Parathyroid adenoma (tissue), 2 donors: ENCODE measurements around the gene KRT76.

Experiments used
- H2AFZ ChIP-seq: fragments of 300-600 bp; sonication (generic); one replicate; pipeline ENCODE4 v1.7.0; 2017; ENCODE audit warnings: antibody characterized with exemption, mild to moderate bottlenecking
- H3K27ac ChIP-seq: fragments of 300-600 bp; sonication (generic); one replicate; pipeline ENCODE4 v1.7.0; 2017
- H3K27me3 ChIP-seq: fragments of 300-600 bp; sonication (generic); one replicate; pipeline ENCODE4 v1.7.0; 2017; ENCODE audit warnings: low read length; ENCODE audit not compliant: control insufficient read depth, insufficient read depth
- H3K36me3 ChIP-seq: fragments of 300-600 bp; sonication (generic); one replicate; pipeline ENCODE4 v1.7.0; 2017; ENCODE audit warnings: low read length; ENCODE audit not compliant: control insufficient read depth, insufficient read depth
- H3K4me1 ChIP-seq: fragments of 300-600 bp; sonication (generic); one replicate; pipeline ENCODE4 v1.7.0; 2017; ENCODE audit warnings: control low read depth
- H3K4me2 ChIP-seq: fragments of 300-600 bp; sonication (generic); one replicate; pipeline ENCODE4 v1.7.0; 2017; ENCODE audit warnings: low read length
- H3K4me3 ChIP-seq: fragments of 300-600 bp; sonication (generic); one replicate; pipeline ENCODE4 v1.7.0; 2017; ENCODE audit warnings: low read depth, low read length
- H3K79me2 ChIP-seq: fragments of 300-600 bp; sonication (generic); one replicate; pipeline ENCODE4 v1.7.0; 2017; ENCODE audit warnings: control low read depth
- H3K9ac ChIP-seq: fragments of 300-600 bp; sonication (generic); one replicate; pipeline ENCODE4 v1.7.0; 2017; ENCODE audit warnings: mild to moderate bottlenecking
- H3K9me3 ChIP-seq: fragments of 300-600 bp; sonication (generic); one replicate; pipeline ENCODE4 v1.7.0; 2017; ENCODE audit warnings: low read length; ENCODE audit not compliant: control insufficient read depth
- TF ChIP-seq, protein P1 (sequence below): fragments of 300-600 bp; sonication (generic); IDR thresholded peaks from one replicate; pipeline ENCODE4 v1.7.0; 2017; ENCODE audit warnings: antibody characterized with exemption, mild to moderate bottlenecking
- donor health status: primary hyperparathyroidism.

KRT76 gene

DNA sequence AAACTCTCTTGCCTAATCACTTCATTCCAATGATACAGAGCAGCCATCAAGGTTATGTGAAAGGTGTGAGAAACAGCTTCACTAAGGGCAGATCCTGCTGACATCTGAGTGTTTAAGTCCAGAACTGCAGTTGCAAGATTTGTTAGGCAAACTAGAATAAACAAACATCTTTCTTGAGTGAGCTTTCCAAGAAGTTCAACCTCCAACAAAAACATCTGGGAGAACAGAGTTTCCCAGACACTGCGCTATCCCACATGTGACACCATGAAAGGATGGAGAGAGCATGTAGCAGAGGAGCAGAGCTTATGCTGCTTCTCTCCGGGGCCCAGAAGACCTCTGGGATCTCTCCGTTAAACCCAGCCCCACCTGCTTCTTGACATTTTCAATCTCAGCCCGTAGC lies 5.6 kb downstream of the KRT76 start:
- no peak overlapping the region for H3K4me3 ChIP-seq
- H3K79me2 ChIP-seq: no peaks in the 10 kb centered on the region
- TF ChIP-seq, protein P1, sequence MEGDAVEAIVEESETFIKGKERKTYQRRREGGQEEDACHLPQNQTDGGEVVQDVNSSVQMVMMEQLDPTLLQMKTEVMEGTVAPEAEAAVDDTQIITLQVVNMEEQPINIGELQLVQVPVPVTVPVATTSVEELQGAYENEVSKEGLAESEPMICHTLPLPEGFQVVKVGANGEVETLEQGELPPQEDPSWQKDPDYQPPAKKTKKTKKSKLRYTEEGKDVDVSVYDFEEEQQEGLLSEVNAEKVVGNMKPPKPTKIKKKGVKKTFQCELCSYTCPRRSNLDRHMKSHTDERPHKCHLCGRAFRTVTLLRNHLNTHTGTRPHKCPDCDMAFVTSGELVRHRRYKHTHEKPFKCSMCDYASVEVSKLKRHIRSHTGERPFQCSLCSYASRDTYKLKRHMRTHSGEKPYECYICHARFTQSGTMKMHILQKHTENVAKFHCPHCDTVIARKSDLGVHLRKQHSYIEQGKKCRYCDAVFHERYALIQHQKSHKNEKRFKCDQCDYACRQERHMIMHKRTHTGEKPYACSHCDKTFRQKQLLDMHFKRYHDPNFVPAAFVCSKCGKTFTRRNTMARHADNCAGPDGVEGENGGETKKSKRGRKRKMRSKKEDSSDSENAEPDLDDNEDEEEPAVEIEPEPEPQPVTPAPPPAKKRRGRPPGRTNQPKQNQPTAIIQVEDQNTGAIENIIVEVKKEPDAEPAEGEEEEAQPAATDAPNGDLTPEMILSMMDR: no peak
- no peak overlapping the region for H2AFZ ChIP-seq
- H3K9me3 ChIP-seq: no peaks in the 10 kb centered on the region
- no peak overlapping the region for H3K4me2 ChIP-seq
- H3K9ac ChIP-seq: no peak overlapping the region
- H3K36me3 ChIP-seq: no peaks in the 10 kb centered on the region
- no peaks in the 10 kb centered on the region for H3K4me1 ChIP-seq
- H3K27ac ChIP-seq: no peak overlapping the region
- H3K27me3 ChIP-seq: no peaks in the 10 kb centered on the region

DNA sequence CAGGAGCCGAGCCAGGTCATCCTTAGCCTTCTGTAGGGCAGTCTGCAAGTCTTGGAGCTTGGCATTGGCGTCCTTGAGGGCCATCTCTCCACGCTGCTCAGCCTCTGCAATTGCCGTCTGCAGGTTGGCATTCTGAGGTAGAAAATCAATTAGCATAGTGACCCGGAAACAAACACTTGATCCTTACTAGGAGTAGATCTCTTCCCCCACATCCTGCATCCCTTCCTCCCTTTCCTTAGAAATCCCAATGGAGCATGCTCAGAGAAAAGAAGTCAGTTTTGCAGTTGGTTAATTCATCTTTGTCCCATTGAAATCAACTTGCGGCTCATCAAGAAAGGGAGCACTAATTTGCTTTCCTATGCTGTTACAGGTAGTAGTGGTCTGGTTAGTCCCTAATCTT lies 6.1 kb downstream of the KRT76 start:
- TF ChIP-seq, protein P1: no peak
- H3K4me3 ChIP-seq: no peak overlapping the region
- no peak overlapping the region for H3K27ac ChIP-seq
- no peaks in the 10 kb centered on the region for H3K27me3 ChIP-seq
- H3K9me3 ChIP-seq: no peaks in the 10 kb centered on the region
- H3K9ac ChIP-seq: no peak overlapping the region
- H3K4me2 ChIP-seq: no peak overlapping the region
- H2AFZ ChIP-seq: no peak overlapping the region
- no peaks in the 10 kb centered on the region for H3K36me3 ChIP-seq
- H3K79me2 ChIP-seq: no peaks in the 10 kb centered on the region
- no peaks in the 10 kb centered on the region for H3K4me1 ChIP-seq

DNA sequence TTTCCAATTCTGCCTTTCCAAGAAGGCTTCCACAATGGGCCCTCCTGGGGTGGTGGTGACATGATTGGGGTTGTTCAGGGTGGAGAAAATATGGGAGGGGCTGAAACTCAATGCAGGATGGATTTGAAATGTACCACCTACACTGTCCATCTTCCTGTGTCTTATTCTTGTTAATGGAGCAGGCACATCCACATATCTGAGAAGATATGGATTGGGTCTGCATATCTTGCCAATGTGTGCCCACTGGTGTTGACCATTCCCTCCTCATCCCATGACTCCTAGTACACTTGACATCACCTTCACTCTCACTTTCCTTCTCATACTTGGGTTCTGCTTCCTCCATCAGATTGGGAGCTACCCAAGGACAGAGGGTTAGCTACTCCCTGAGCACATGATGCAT lies 7.2 kb downstream of the KRT76 start:
- no peak overlapping the region for H3K4me2 ChIP-seq
- H3K9ac ChIP-seq: no peak overlapping the region
- H3K9me3 ChIP-seq: no peaks in the 10 kb centered on the region
- no peaks in the 10 kb centered on the region for H3K4me1 ChIP-seq
- H3K27me3 ChIP-seq: no peaks in the 10 kb centered on the region
- TF ChIP-seq, protein P1: no peak
- no peak overlapping the region for H2AFZ ChIP-seq
- H3K36me3 ChIP-seq: no peaks in the 10 kb centered on the region
- no peak overlapping the region for H3K27ac ChIP-seq
- H3K4me3 ChIP-seq: no peak overlapping the region
- H3K79me2 ChIP-seq: no peaks in the 10 kb centered on the region

DNA sequence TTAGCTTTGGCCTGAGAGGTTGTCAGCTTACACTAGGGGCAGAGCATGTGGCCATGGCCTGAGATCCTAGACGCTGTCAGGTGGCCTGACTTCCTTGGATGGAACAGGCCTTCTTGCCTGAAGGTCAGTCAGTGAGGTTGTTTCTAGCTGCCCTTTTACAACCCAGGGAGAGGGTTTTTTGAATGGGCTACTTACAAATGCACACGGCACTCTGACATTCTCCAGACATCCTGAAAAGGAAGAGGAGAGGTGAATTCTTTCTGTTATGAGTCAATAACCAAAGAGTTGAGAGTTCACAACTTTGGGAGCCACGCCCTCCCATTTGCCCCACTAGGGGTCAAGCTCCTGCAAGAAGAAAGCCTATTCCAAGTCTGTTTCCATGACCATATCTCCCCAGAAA lies 7.8 kb downstream of the KRT76 start:
- no peaks in the 10 kb centered on the region for H3K36me3 ChIP-seq
- H3K9me3 ChIP-seq: no peaks in the 10 kb centered on the region
- H3K4me3 ChIP-seq: no peak overlapping the region
- no peak overlapping the region for H2AFZ ChIP-seq
- H3K4me1 ChIP-seq: no peaks in the 10 kb centered on the region
- no peaks in the 10 kb centered on the region for H3K79me2 ChIP-seq
- no peak overlapping the region for H3K27ac ChIP-seq
- H3K9ac ChIP-seq: no peak overlapping the region
- TF ChIP-seq, protein P1: no peak
- no peak overlapping the region for H3K4me2 ChIP-seq
- no peaks in the 10 kb centered on the region for H3K27me3 ChIP-seq

DNA sequence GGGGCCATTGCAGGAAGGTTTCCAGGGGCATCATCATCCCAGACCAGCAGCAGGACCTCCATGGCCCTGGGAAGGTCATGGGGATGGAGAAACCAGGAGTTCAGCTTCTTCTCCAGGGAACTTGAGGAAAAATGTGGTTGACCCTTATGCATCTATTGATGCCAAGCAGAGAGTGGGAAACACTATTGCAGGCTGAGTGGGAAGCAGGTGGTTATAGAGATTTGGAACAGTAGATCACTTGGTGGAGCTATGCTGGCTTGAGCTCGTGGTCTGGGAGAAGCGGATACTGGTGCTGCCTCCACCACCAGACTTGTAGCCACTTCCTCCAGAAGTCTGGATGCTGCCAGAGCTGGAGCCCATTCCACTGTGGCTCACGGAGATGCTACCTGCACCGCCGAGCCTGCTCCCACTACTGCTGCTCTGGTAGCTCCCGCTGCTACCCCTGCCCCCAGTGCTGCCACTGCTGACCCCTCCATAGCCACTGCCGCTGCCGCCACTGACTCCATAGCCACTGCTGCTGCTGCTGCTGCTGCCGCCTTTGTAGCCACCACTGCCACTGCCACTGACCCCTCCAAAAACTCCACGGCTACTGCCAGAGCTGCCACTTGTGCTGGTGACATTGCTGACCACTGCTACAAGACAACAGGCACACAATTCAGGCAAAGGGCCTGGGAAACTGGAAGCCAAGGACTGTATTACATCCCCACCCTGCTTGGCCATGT lies 8.5 kb downstream of the KRT76 start:
- H3K9ac ChIP-seq: no peak overlapping the region
- no peaks in the 10 kb centered on the region for H3K27me3 ChIP-seq
- H3K4me2 ChIP-seq: no peak overlapping the region
- H3K4me1 ChIP-seq: no peaks in the 10 kb centered on the region
- H3K36me3 ChIP-seq: no peaks in the 10 kb centered on the region
- H3K9me3 ChIP-seq: no peaks in the 10 kb centered on the region
- TF ChIP-seq, protein P1: no peak
- H2AFZ ChIP-seq: no peak overlapping the region
- no peak overlapping the region for H3K27ac ChIP-seq
- H3K79me2 ChIP-seq: no peaks in the 10 kb centered on the region
- H3K4me3 ChIP-seq: no peak overlapping the region
